ENCODE measurements around the gene MAN2A1. TPM values are rescaled to one million over a fixed set of nuclear protein-coding genes. Genes with fewer than 3 reads are reported as not detected.

Gene MAN2A1
- 35.0 and 38.8 TPM in 2 replicates for total RNA-seq

GRCh38 chr5:109689740-109690241 is at the start of gene MAN2A1:
Gene MAN2A1, plus strand, starts transcription at chr5:109689927. Its CDS starts 491 bp downstream, at chr5:109690418.
- no peaks in the 10 kb centered on the region for H3K27me3 Mint-ChIP-seq (ENCODE audit: insufficient read depth)
- peak within 1 kb of the TSS; percentile 94 for H3K27ac Mint-ChIP-seq
- H3K9me3 Mint-ChIP-seq = peaks cover 12% of the 10 kb centered on the region
- H3K4me3 Mint-ChIP-seq = peak within 1 kb of the TSS; percentile 98
- H3K36me3 Mint-ChIP-seq (ENCODE audit: low read depth) = no peaks in the 10 kb centered on the region
- peaks cover 53% of the 10 kb centered on the region for H3K4me1 Mint-ChIP-seq (ENCODE audit: low read depth)
- peak; percentile 79 for DNase-seq (ENCODE audit: low spot score)
- intact Hi-C loops (cut with micrococcal nuclease) = loop anchor here (1.0 to 5.0 kb wide), 15 partner anchors 98 to 1543 kb away; partner anchors contain the start of genes SLC25A46 and WDR36

GRCh38 chr5:109640976-109641375 is 48.8 kb upstream of the MAN2A1 start:
- H3K27ac Mint-ChIP-seq = no peak overlapping the region
- H3K9me3 Mint-ChIP-seq = peaks cover 2% of the 10 kb centered on the region
- H3K27me3 Mint-ChIP-seq (ENCODE audit: insufficient read depth) = no peaks in the 10 kb centered on the region
- no peak for DNase-seq (ENCODE audit: low spot score)
- intact Hi-C loops (cut with micrococcal nuclease) = no loop called here
- no peak overlapping the region for H3K4me3 Mint-ChIP-seq
- no peaks in the 10 kb centered on the region for H3K4me1 Mint-ChIP-seq (ENCODE audit: low read depth)
- no peaks in the 10 kb centered on the region for H3K36me3 Mint-ChIP-seq (ENCODE audit: low read depth)

GRCh38 chr5:109643791-109644350 is 45.9 kb upstream of the MAN2A1 start:
- H3K27me3 Mint-ChIP-seq (ENCODE audit: insufficient read depth) = no peaks in the 10 kb centered on the region
- DNase-seq (ENCODE audit: low spot score) = no peak
- intact Hi-C loops (cut with micrococcal nuclease) = no loop called here
- H3K9me3 Mint-ChIP-seq = peaks cover 2% of the 10 kb centered on the region
- no peaks in the 10 kb centered on the region for H3K36me3 Mint-ChIP-seq (ENCODE audit: low read depth)
- no peak overlapping the region for H3K4me3 Mint-ChIP-seq
- H3K4me1 Mint-ChIP-seq (ENCODE audit: low read depth) = no peaks in the 10 kb centered on the region
- no peak overlapping the region for H3K27ac Mint-ChIP-seq

- DNase-seq (ENCODE audit: low spot score) = no peak
- peaks cover 2% of the 10 kb centered on the region for H3K9me3 Mint-ChIP-seq
- no peaks in the 10 kb centered on the region for H3K4me1 Mint-ChIP-seq (ENCODE audit: low read depth)
- H3K4me3 Mint-ChIP-seq = no peak overlapping the region
- no peak overlapping the region for H3K27ac Mint-ChIP-seq
- intact Hi-C loops (cut with micrococcal nuclease) = no loop called here
- H3K36me3 Mint-ChIP-seq (ENCODE audit: low read depth) = no peaks in the 10 kb centered on the region
- no peaks in the 10 kb centered on the region for H3K27me3 Mint-ChIP-seq (ENCODE audit: insufficient read depth)
Observed at GRCh38 chr5:109644829-109645228, 44.9 kb upstream of the MAN2A1 start.

- no peak for DNase-seq (ENCODE audit: low spot score)
- Mint-ChIP-seq H3K36me3 (ENCODE audit: low read depth) (no peaks in the 10 kb centered on the region), H3K4me3 (no peak overlapping the region), H3K27ac (no peak overlapping the region), H3K27me3 (ENCODE audit: insufficient read depth) (no peaks in the 10 kb centered on the region), H3K9me3 (peaks cover 2% of the 10 kb centered on the region), H3K4me1 (ENCODE audit: low read depth) (no peaks in the 10 kb centered on the region)
- intact Hi-C loops (cut with micrococcal nuclease) = no loop called here
Observed at GRCh38 chr5:109645707-109646192, 44.0 kb upstream of the MAN2A1 start.

GRCh38 chr5:109649318-109649717 is 40.4 kb upstream of the MAN2A1 start:
- peaks cover 2% of the 10 kb centered on the region for H3K9me3 Mint-ChIP-seq
- no peak for DNase-seq (ENCODE audit: low spot score)
- no peaks in the 10 kb centered on the region for H3K36me3 Mint-ChIP-seq (ENCODE audit: low read depth)

GRCh38 chr5:109650493-109650892 is 39.2 kb upstream of the MAN2A1 start:
- no peak overlapping the region for H3K4me3 Mint-ChIP-seq
- no peaks in the 10 kb centered on the region for H3K9me3 Mint-ChIP-seq
- H3K4me1 Mint-ChIP-seq (ENCODE audit: low read depth) = peaks cover 3% of the 10 kb centered on the region
- H3K27ac Mint-ChIP-seq = no peak overlapping the region
- no peaks in the 10 kb centered on the region for H3K36me3 Mint-ChIP-seq (ENCODE audit: low read depth)
- no peaks in the 10 kb centered on the region for H3K27me3 Mint-ChIP-seq (ENCODE audit: insufficient read depth)
- intact Hi-C loops (cut with micrococcal nuclease) = no loop called here
- DNase-seq (ENCODE audit: low spot score) = no peak

More at GRCh38 chr5:109649318-109649717, 40.4 kb upstream of the MAN2A1 start:
- Mint-ChIP-seq H3K27ac (no peak overlapping the region), H3K27me3 (ENCODE audit: insufficient read depth) (no peaks in the 10 kb centered on the region), H3K4me1 (ENCODE audit: low read depth) (no peaks in the 10 kb centered on the region), H3K4me3 (no peak overlapping the region)
- intact Hi-C loops (cut with micrococcal nuclease) = no loop called here

GRCh38 chr5:109652096-109652495 is 37.6 kb upstream of the MAN2A1 start:
- intact Hi-C loops (cut with micrococcal nuclease) = no loop called here
- peaks cover 17% of the 10 kb centered on the region for H3K4me1 Mint-ChIP-seq (ENCODE audit: low read depth)
- DNase-seq (ENCODE audit: low spot score) = no peak
- H3K4me3 Mint-ChIP-seq = no peak overlapping the region
- H3K27me3 Mint-ChIP-seq (ENCODE audit: insufficient read depth) = no peaks in the 10 kb centered on the region
- no peak overlapping the region for H3K27ac Mint-ChIP-seq
- H3K36me3 Mint-ChIP-seq (ENCODE audit: low read depth) = no peaks in the 10 kb centered on the region
- H3K9me3 Mint-ChIP-seq = no peaks in the 10 kb centered on the region

- H3K9me3 Mint-ChIP-seq = no peaks in the 10 kb centered on the region
- no peak overlapping the region for H3K27ac Mint-ChIP-seq
- H3K36me3 Mint-ChIP-seq (ENCODE audit: low read depth) = no peaks in the 10 kb centered on the region
- H3K27me3 Mint-ChIP-seq (ENCODE audit: insufficient read depth) = no peaks in the 10 kb centered on the region
- DNase-seq (ENCODE audit: low spot score) = no peak
- H3K4me1 Mint-ChIP-seq (ENCODE audit: low read depth) = peaks cover 22% of the 10 kb centered on the region
- no peak overlapping the region for H3K4me3 Mint-ChIP-seq
- intact Hi-C loops (cut with micrococcal nuclease) = no loop called here
Observed at GRCh38 chr5:109653042-109653441, 36.7 kb upstream of the MAN2A1 start.

GRCh38 chr5:109653561-109654239 is 36.0 kb upstream of the MAN2A1 start:
- intact Hi-C loops (cut with micrococcal nuclease) = no loop called here
- Mint-ChIP-seq H3K27ac (no peak overlapping the region), H3K36me3 (ENCODE audit: low read depth) (no peaks in the 10 kb centered on the region), H3K27me3 (ENCODE audit: insufficient read depth) (no peaks in the 10 kb centered on the region), H3K4me3 (no peak overlapping the region), H3K4me1 (ENCODE audit: low read depth) (peaks cover 22% of the 10 kb centered on the region), H3K9me3 (no peaks in the 10 kb centered on the region)
- DNase-seq (ENCODE audit: low spot score) = no peak

- no peaks in the 10 kb centered on the region for H3K9me3 Mint-ChIP-seq
- H3K4me3 Mint-ChIP-seq = no peak overlapping the region
- DNase-seq (ENCODE audit: low spot score) = no peak
- H3K4me1 Mint-ChIP-seq (ENCODE audit: low read depth) = peaks cover 22% of the 10 kb centered on the region
- intact Hi-C loops (cut with micrococcal nuclease) = no loop called here
- H3K27ac Mint-ChIP-seq = no peak overlapping the region
- H3K27me3 Mint-ChIP-seq (ENCODE audit: insufficient read depth) = no peaks in the 10 kb centered on the region
- H3K36me3 Mint-ChIP-seq (ENCODE audit: low read depth) = no peaks in the 10 kb centered on the region
Observed at GRCh38 chr5:109654455-109654854, 35.3 kb upstream of the MAN2A1 start.

GRCh38 chr5:109655841-109656240 is 33.9 kb upstream of the MAN2A1 start:
- H3K4me1 Mint-ChIP-seq (ENCODE audit: low read depth) = peaks cover 22% of the 10 kb centered on the region
- no peaks in the 10 kb centered on the region for H3K36me3 Mint-ChIP-seq (ENCODE audit: low read depth)
- H3K9me3 Mint-ChIP-seq = no peaks in the 10 kb centered on the region
- H3K4me3 Mint-ChIP-seq = no peak overlapping the region
- peaks cover 7% of the 10 kb centered on the region for H3K27me3 Mint-ChIP-seq (ENCODE audit: insufficient read depth)
- no peak for DNase-seq (ENCODE audit: low spot score)
- no peak overlapping the region for H3K27ac Mint-ChIP-seq
- intact Hi-C loops (cut with micrococcal nuclease) = no loop called here

GRCh38 chr5:109656829-109657228 is 32.9 kb upstream of the MAN2A1 start:
- Mint-ChIP-seq H3K27me3 (ENCODE audit: insufficient read depth) (peaks cover 9% of the 10 kb centered on the region), H3K36me3 (ENCODE audit: low read depth) (no peaks in the 10 kb centered on the region), H3K27ac (no peak overlapping the region), H3K4me3 (no peak overlapping the region), H3K9me3 (no peaks in the 10 kb centered on the region), H3K4me1 (ENCODE audit: low read depth) (peaks cover 22% of the 10 kb centered on the region)
- intact Hi-C loops (cut with micrococcal nuclease) = no loop called here
- peak; percentile 6 for DNase-seq (ENCODE audit: low spot score)
